Ovary (tissue), 9 donors: Measurements from ENCODE around the gene LSM14A. TPM values are rescaled to one million over a fixed set of nuclear protein-coding genes. Genes with fewer than 3 reads are reported as not detected.
A peak's percentile ranks its signal among the peaks of the same experiment; 100 is the strongest.

Experiments
- DNase-seq, 5 donors: peaks; one replicate each; pipeline ENCODE4 v3.0.0-alpha.2; 2019 to 2020
- H3K27ac ChIP-seq, 2 donors: fragments of 200-600 bp; one replicate each; pipeline versions ENCODE4 v1.5.1 to v1.8.0; 2019 to 2022
- H3K27me3 ChIP-seq: fragments of 200-600 bp; one replicate; pipeline ENCODE4 v1.8.0; 2022
- H3K36me3 ChIP-seq: fragments of 200-600 bp; sonication (generic); one replicate; pipeline ENCODE4 v1.5.1; 2019
- H3K4me1 ChIP-seq: one replicate; pipeline ENCODE4 v1.8.1; 2013; ENCODE audit warnings: mild to moderate bottlenecking, moderate library complexity; ENCODE audit not compliant: insufficient read depth
- H3K4me3 ChIP-seq: fragments of 200-600 bp; sonication (generic); one replicate; pipeline ENCODE4 v1.5.1; 2017
- H3K9me3 ChIP-seq, 2 donors: fragments of 200-600 bp in 1 of 2; sonication (generic) in 1 of 2; one replicate each; pipeline versions ENCODE4 v1.5.1 to v1.8.1; 2013 to 2019; ENCODE audit warnings: mild to moderate bottlenecking in 1 of 2, moderate library complexity in 1 of 2
- EP300 ChIP-seq: sonication (generic); formaldehyde crosslinking; IDR thresholded peaks from one replicate; pipeline ENCODE4 v1.6.1; 2017; ENCODE audit warnings: antibody characterized with exemption
- POLR2A ChIP-seq: fragments of 450-650 bp; IDR thresholded peaks from one replicate; pipeline ENCODE4 v1.6.1; 2017; ENCODE audit warnings: antibody characterized with exemption, mild to moderate bottlenecking, moderate library complexity
- WGBS, 3 donors: extraction: QIAGEN DNeasy Blood & Tissue Kit in 1 of 3; methylation state at CpG; one replicate each; pipeline versions ENCODE4 v1.1.5 to v1.1.7; 2013 to 2017; 5-methylcytosine and 5-hydroxymethylcytosine counted together
- intact Hi-C, 4 donors: fragments of 100-400 bp; cut with DNase I; formaldehyde crosslinking; loops; one replicate each; pipeline versions ENCODE4 v1.11.0 to v1.15.1; 2022 to 2023
- polyA plus RNA-seq, 2 donors: library from polyadenylated mRNA; stranded (reverse); fragments of 200-250 nt in 1 of 2; fragments of 350-450 nt in 1 of 2; fragmentation: Illumina TruSeq in 1 of 2; extraction: RNeasy Lipid Tissue Mini Kit (QIAGEN cat#74804) in 1 of 2; gene quantifications; one replicate each; pipeline ENCODE4 v1.2.3, GENCODE V29; 2013 to 2014
- total RNA-seq, 7 donors: library from RNA; depleted of rRNA in 2 of 7; stranded (reverse); fragments of >200 nt in 2 of 7; fragmentation: NEBNext Ultra II Directional in 3 of 7; extraction: Animal tissue kit (Norgen Biotek cat#: 25700) in 3 of 7; gene quantifications; one replicate each; pipeline versions ENCODE4 v1.1.0 to v1.2.4, GENCODE V29; 2016 to 2023
- TF ChIP-seq, protein P1 (sequence below), 3 donors: fragments of 450-650 bp in 2 of 3; fragments of 200-600 bp in 1 of 3; IDR thresholded peaks; one replicate each; pipeline versions ENCODE4 v1.5.1 to v1.8.0; 2016 to 2022; ENCODE audit warnings: antibody characterized with exemption in 3 of 3, mild to moderate bottlenecking in 1 of 3
- donor health status: DM: no; HTN: no; CAD: no; lungs with moderate emphysema.
- donor health status: DM: no; HTN: no; CAD: no.
- donor health status: Bipolar disorder and iron deficiency.
- donor health status: DM: yes; HTN: yes; CAD: no.
- donor health status: DM: no; HTN: no; CAD: no.
- donor health status: DM: yes; HTN: yes; CAD: no.

Gene LSM14A
- total and polyA plus RNA-seq, 9 donors, result 85.8 to 130 (median 114) TPM

DNA sequence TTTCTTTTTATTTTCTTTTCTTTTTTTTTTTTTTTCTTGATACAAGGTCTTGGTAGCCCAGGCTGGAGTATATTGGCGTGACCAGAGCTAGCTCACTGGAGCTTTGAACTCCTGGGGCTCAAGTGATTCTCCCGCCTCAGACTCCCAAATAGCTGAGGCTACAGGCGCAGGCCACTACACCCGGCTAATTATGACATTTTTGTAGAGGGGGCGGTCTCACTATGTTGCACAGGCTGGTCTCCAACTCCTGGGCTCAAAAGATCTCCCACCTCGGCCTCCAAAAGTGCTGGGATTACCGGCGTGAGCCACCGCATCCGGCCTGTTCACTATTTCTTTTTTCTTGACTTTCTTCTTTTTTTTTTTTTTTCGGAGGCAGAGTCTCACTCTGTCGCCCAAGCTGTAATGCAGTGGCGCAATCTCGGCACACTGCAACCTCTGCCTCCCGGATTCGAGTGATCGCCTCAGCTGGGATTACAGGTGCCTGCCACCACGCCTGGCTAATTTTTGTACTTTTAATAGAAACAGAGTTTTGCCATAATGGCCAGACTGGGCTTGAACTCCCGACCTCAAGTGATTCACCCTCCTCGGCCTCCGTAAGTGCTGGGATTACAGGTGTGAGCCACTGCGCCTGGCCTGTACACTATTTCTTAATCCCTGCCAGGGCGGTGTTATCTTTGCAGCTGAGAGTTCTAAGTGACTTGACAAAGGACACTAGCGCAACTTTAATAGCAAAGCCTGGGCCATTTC, 37.1 kb upstream of the LSM14A start:
- Histone ChIP-seq H3K27ac (peak overlapping the region in 1 of 2 donors; percentile 87), H3K36me3 (no peaks in the 10 kb centered on the region), H3K9me3 (no peaks in the 10 kb centered on the region), H3K27me3 (no peaks in the 10 kb centered on the region), H3K4me1 (no peaks in the 10 kb centered on the region), H3K4me3 (peak overlapping the region; percentile 73)
- peak in 1 of 5 donors; percentile 15 for DNase-seq
- 83 to 89% (median 85%) methylated on average over 24 of the region's 24 CpGs for WGBS, 3 donors
- intact Hi-C loops, result no loop called here
- TF ChIP-seq POLR2A, result no peak
- TF ChIP-seq, protein P1, sequence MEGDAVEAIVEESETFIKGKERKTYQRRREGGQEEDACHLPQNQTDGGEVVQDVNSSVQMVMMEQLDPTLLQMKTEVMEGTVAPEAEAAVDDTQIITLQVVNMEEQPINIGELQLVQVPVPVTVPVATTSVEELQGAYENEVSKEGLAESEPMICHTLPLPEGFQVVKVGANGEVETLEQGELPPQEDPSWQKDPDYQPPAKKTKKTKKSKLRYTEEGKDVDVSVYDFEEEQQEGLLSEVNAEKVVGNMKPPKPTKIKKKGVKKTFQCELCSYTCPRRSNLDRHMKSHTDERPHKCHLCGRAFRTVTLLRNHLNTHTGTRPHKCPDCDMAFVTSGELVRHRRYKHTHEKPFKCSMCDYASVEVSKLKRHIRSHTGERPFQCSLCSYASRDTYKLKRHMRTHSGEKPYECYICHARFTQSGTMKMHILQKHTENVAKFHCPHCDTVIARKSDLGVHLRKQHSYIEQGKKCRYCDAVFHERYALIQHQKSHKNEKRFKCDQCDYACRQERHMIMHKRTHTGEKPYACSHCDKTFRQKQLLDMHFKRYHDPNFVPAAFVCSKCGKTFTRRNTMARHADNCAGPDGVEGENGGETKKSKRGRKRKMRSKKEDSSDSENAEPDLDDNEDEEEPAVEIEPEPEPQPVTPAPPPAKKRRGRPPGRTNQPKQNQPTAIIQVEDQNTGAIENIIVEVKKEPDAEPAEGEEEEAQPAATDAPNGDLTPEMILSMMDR (IDR thresholded peaks at IDR 0.05), result no peak
- no peak for TF ChIP-seq EP300

DNA sequence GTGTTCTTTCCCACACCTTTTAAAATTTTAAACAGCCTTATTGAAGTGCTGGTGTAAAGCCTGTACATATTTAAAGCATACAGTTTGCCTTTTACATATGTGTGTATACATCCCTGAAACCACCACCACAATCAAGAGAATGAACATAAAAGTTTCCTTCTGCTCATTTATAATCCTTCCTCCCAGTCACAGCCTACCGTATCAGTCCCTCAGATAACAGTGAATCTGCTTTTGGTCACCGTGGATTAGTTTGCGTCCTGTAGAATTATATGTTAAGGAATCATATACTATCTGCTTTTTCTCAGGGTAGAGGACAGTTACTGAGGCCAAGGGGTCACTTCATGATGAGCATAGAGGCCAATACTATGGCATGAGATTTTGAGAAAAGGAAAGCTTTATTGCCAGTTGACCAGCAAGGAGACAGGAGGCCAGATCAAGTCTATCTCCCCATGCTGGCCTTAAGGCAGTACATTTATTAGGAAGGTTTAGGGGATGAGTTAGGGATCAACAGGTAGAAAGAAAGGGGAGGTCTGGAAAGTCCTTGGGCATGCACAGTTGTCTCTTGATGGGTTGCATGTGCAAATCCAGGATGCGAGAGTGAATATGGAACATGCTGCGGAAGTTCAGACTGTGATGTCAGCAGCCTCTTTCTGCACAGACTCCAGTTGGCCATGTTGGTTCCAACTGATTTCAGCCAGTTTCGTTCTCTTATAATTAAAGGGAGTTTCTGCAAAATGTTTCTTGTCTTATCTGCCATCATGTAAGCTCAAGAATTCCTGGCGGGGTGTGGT, 36.3 kb upstream of the LSM14A start:
- Histone ChIP-seq H3K27me3 (no peaks in the 10 kb centered on the region), H3K4me3 (no peak overlapping the region), H3K27ac (no peak overlapping the region), H3K9me3 (no peaks in the 10 kb centered on the region), H3K4me1 (no peaks in the 10 kb centered on the region), H3K36me3 (no peaks in the 10 kb centered on the region)
- DNase-seq, result no peak
- 74 to 78% (median 75%) methylated on average over 7 of the region's 7 CpGs for WGBS, 3 donors
- TF ChIP-seq EP300 (no peak), POLR2A (no peak)
- TF ChIP-seq, protein P1 (IDR thresholded peaks at IDR 0.05), result no peak
- intact Hi-C loops, result no loop called here

DNA sequence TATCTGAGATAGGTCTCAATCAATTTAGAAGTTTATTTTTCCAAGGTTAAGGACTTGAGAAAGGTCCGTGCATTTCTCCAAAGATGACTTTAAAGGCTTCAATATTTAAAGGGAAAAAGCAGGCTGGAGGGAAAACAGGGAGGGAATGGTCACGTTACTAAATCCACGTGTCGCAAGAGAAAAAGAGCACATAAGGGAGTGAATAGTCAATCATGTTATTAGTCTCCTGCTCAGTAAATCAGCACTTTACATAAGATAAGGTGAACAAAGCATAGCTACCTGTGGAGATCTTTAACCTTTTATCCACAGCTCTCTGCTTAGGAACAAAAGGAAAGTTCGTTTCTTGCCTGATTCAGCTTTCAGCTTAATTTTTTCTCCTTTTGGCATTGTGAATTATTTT, 31.3 kb upstream of the LSM14A start:
- no peaks in the 10 kb centered on the region for H3K4me1 ChIP-seq
- H3K36me3 ChIP-seq, result no peaks in the 10 kb centered on the region
- H3K9me3 ChIP-seq, result no peaks in the 10 kb centered on the region
- H3K27me3 ChIP-seq, result no peaks in the 10 kb centered on the region
- 20 to 49% (median 24%) methylated on average over 5 of the region's 5 CpGs for WGBS, 3 donors
- intact Hi-C loops, result loop anchor here in 3 of 4 donors (10.0 kb wide), 3 partner anchors 96 to 366 kb away; no protein-coding TSS in a partner anchor
- no peak overlapping the region for H3K4me3 ChIP-seq
- H3K27ac ChIP-seq, result no peak overlapping the region
- no peak for TF ChIP-seq POLR2A
- TF ChIP-seq, protein P1 (IDR thresholded peaks at IDR 0.05), result no peak
- TF ChIP-seq EP300, result no peak
- DNase-seq, result no peak

DNA sequence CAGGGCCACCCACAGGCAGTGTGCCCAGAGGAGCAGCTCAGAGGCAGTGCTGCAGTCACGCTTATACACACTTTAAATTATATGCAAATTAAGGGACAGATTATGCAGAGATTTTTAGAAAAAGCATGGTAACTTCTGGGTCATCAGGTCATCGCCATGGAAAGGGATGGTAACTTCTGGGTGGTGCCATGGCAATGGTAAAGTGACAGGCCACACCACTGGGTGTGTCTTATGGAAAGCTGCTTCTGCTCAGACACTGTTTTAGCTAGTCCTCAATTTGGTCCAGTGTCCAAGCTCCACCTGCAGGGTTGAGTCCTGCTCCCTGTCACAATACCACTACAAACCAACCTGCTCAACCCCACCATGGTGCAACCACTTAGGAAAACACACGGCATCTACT, 29.9 kb upstream of the LSM14A start:
- no peak for TF ChIP-seq POLR2A
- TF ChIP-seq EP300, result no peak
- H3K27ac ChIP-seq, result no peak overlapping the region
- no peaks in the 10 kb centered on the region for H3K27me3 ChIP-seq
- DNase-seq, result no peak
- no peaks in the 10 kb centered on the region for H3K4me1 ChIP-seq
- WGBS, 3 donors, result 61 to 90% (median 73%) methylated on average over 3 of the region's 3 CpGs
- intact Hi-C loops, result loop anchor here (2.0 to 10.0 kb wide), 4 partner anchors 98 to 368 kb away; no protein-coding TSS in a partner anchor
- no peak overlapping the region for H3K4me3 ChIP-seq
- no peaks in the 10 kb centered on the region for H3K9me3 ChIP-seq
- no peaks in the 10 kb centered on the region for H3K36me3 ChIP-seq
